Mammary epithelial cell (primary cell): ENCODE data around the gene KIAA0930.

Experiments
- CTCF ChIP-seq, 2 donors: IDR thresholded peaks in 1 of 2; conservative IDR thresholded peaks in 1 of 2; 2 replicates each; pipeline ENCODE4 v1.5.1; 2011 to 2012; ENCODE audit warnings: inconsistent platforms in 2 of 2, low read length in 2 of 2, mild to moderate bottlenecking in 2 of 2, control low read depth in 1 of 2, low read depth in 1 of 2; ENCODE audit not compliant: insufficient read depth in 1 of 2; ENCODE audit errors: extremely low read depth in 1 of 2
- EZH2 ChIP-seq: IDR thresholded peaks from 2 replicates; pipeline ENCODE4 v1.6.1; 2012; ENCODE audit warnings: low read length, inconsistent platforms, borderline replicate concordance

GRCh38 chr22:45157907-45158306, 82.8 kb downstream of the KIAA0930 start:
- no peak for TF ChIP-seq CTCF (conservative IDR thresholded peaks at IDR 0.05 in 1 of 2, IDR thresholded peaks at IDR 0.05 in 1 of 2; ENCODE audit: extremely low read depth in 1 of 2, insufficient read depth in 1 of 2, low read depth in 1 of 2, low read length in 2 of 2)
- TF ChIP-seq EZH2 = no peak
